Forelimb muscle (tissue), 1 donor: ENCODE measurements around the gene BAIAP2L1. TPM values are rescaled to one million over a fixed set of nuclear protein-coding genes. Genes with fewer than 3 reads are reported as not detected.
"Not testable (repeated sequence)": the region's sequence is repeated elsewhere in the genome, so short reads cannot be mapped to it uniquely, and the experiment has no call there.

ENCODE experiments used
- DNase-seq: peaks from one replicate; pipeline ENCODE4 v3.0.0-alpha.2; 2013; ENCODE audit warnings: low read depth
- polyA plus RNA-seq: library from polyadenylated mRNA; unstranded; fragments of 120-200 nt; gene quantifications from one replicate; pipeline ENCODE4 v1.2.1, GENCODE V29; 2013; ENCODE audit not compliant: insufficient read length

The BAIAP2L1 gene
- polyA plus RNA-seq, 1 donor: 6.8 TPM

- no peak for DNase-seq
Measured at GRCh38 chr7:98321301-98321700, 79.6 kb downstream of the BAIAP2L1 start.

GRCh38 chr7:98319176-98319575, 81.7 kb downstream of the BAIAP2L1 start:
- no peak for DNase-seq

GRCh38 chr7:98317366-98318040, 83.4 kb downstream of the BAIAP2L1 start:
- DNase-seq: no peak

GRCh38 chr7:98315994-98316527, 84.8 kb downstream of the BAIAP2L1 start:
- DNase-seq: not testable (repeated sequence)

- no peak for DNase-seq
Measured at GRCh38 chr7:98315318-98315993, 85.4 kb downstream of the BAIAP2L1 start.

GRCh38 chr7:98314469-98314868, 86.4 kb downstream of the BAIAP2L1 start:
- no peak for DNase-seq

GRCh38 chr7:98312201-98312600, 88.7 kb downstream of the BAIAP2L1 start:
- DNase-seq: no peak

GRCh38 chr7:98309566-98309965, 91.3 kb downstream of the BAIAP2L1 start:
- DNase-seq: no peak

- DNase-seq: no peak
Measured at GRCh38 chr7:98307971-98308466, 92.9 kb downstream of the BAIAP2L1 start.

GRCh38 chr7:98305951-98306535, 94.8 kb downstream of the BAIAP2L1 start:
- DNase-seq: no peak

- no peak for DNase-seq
Measured at GRCh38 chr7:98303906-98304305, 97.0 kb downstream of the BAIAP2L1 start.

GRCh38 chr7:98303176-98303865, 97.6 kb downstream of the BAIAP2L1 start:
- no peak for DNase-seq

GRCh38 chr7:98301693-98302470, 99.0 kb downstream of the BAIAP2L1 start:
- DNase-seq: no peak

- no peak for DNase-seq
Measured at GRCh38 chr7:98300595-98301372, 100.1 kb downstream of the BAIAP2L1 start.

GRCh38 chr7:98297626-98298286, 103.1 kb downstream of the BAIAP2L1 start:
- no peak for DNase-seq

GRCh38 chr7:98296833-98297232, 104.1 kb downstream of the BAIAP2L1 start:
- no peak for DNase-seq

GRCh38 chr7:98295467-98296192, 105.3 kb downstream of the BAIAP2L1 start:
- no peak for DNase-seq

- no peak for DNase-seq
Measured at GRCh38 chr7:98294798-98295382, 106.0 kb downstream of the BAIAP2L1 start.

GRCh38 chr7:98294326-98294725, 106.6 kb downstream of the BAIAP2L1 start:
- DNase-seq: no peak
